Measurements from ENCODE around the gene EVI5L. TPM values are rescaled to one million over a fixed set of nuclear protein-coding genes. Genes with fewer than 3 reads are reported as not detected.

The EVI5L gene
- total and polyA plus RNA-seq, 2 of the 13 experiments (the other 11 are each of a cell fraction or from before 2014, with no cell fraction given): 1.7 to 2.4 TPM

- TF ChIP-seq ZNF441 (CRISPR knock-in tag; IDR thresholded peaks at IDR 0.05; ENCODE audit: borderline replicate concordance) (no peak), PTBP1 (IDR thresholded peaks at IDR 0.05; ENCODE audit: low read depth, low read length, poor library complexity, severe bottlenecking) (no peak), ZEB1 (IDR thresholded peaks at IDR 0.05; ENCODE audit: insufficient replicate concordance, low read depth) (no peak), MYPOP (CRISPR knock-in tag; IDR thresholded peaks at IDR 0.05) (peak; percentile 63; the same call in 1 of the 2 replicates), ZNF326 (CRISPR knock-in tag; IDR thresholded peaks at IDR 0.05; ENCODE audit: borderline replicate concordance) (no peak), MLLT10 (CRISPR knock-in tag; IDR thresholded peaks at IDR 0.05) (no peak), ZNF282 (IDR thresholded peaks at IDR 0.05; ENCODE audit: partially characterized antibody) (no peak), FOXC1 (CRISPR knock-in tag; IDR thresholded peaks at IDR 0.05; ENCODE audit: borderline replicate concordance) (no peak), PLRG1 (conservative IDR thresholded peaks at IDR 0.05) (no peak), ZNF275 (CRISPR knock-in tag; IDR thresholded peaks at IDR 0.05; ENCODE audit: borderline replicate concordance) (no peak), ZNF674 (CRISPR knock-in tag; IDR thresholded peaks at IDR 0.05; ENCODE audit: low read depth) (no peak), ADNP (CRISPR knock-in tag; IDR thresholded peaks at IDR 0.05) (peak; percentile 89), YEATS4 (CRISPR knock-in tag; IDR thresholded peaks at IDR 0.05; ENCODE audit: borderline replicate concordance) (no peak), PATZ1 (CRISPR knock-in tag; IDR thresholded peaks at IDR 0.05) (peak; percentile 93), PHF20 (CRISPR knock-in tag; IDR thresholded peaks at IDR 0.05) (no peak), ZNF781 (CRISPR knock-in tag; IDR thresholded peaks at IDR 0.05; ENCODE audit: borderline replicate concordance, not compliant biosample characterization) (no peak), KDM2A (CRISPR knock-in tag; IDR thresholded peaks at IDR 0.05; ENCODE audit: borderline replicate concordance, low read depth) (no peak)
- TF ChIP-seq, protein P1, sequence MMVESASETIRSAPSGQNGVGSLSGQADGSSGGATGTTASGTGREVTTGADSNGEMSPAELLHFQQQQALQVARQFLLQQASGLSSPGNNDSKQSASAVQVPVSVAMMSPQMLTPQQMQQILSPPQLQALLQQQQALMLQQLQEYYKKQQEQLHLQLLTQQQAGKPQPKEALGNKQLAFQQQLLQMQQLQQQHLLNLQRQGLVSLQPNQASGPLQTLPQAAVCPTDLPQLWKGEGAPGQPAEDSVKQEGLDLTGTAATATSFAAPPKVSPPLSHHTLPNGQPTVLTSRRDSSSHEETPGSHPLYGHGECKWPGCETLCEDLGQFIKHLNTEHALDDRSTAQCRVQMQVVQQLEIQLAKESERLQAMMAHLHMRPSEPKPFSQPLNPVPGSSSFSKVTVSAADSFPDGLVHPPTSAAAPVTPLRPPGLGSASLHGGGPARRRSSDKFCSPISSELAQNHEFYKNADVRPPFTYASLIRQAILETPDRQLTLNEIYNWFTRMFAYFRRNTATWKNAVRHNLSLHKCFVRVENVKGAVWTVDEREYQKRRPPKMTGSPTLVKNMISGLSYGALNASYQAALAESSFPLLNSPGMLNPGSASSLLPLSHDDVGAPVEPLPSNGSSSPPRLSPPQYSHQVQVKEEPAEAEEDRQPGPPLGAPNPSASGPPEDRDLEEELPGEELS (CRISPR knock-in tag; IDR thresholded peaks at IDR 0.05): peak; percentile 59; the same call in 1 of the 2 replicates
- TF ChIP-seq, protein P2, sequence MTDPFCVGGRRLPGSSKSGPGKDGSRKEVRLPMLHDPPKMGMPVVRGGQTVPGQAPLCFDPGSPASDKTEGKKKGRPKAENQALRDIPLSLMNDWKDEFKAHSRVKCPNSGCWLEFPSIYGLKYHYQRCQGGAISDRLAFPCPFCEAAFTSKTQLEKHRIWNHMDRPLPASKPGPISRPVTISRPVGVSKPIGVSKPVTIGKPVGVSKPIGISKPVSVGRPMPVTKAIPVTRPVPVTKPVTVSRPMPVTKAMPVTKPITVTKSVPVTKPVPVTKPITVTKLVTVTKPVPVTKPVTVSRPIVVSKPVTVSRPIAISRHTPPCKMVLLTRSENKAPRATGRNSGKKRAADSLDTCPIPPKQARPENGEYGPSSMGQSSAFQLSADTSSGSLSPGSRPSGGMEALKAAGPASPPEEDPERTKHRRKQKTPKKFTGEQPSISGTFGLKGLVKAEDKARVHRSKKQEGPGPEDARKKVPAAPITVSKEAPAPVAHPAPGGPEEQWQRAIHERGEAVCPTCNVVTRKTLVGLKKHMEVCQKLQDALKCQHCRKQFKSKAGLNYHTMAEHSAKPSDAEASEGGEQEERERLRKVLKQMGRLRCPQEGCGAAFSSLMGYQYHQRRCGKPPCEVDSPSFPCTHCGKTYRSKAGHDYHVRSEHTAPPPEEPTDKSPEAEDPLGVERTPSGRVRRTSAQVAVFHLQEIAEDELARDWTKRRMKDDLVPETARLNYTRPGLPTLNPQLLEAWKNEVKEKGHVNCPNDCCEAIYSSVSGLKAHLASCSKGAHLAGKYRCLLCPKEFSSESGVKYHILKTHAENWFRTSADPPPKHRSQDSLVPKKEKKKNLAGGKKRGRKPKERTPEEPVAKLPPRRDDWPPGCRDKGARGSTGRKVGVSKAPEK (CRISPR knock-in tag; IDR thresholded peaks at IDR 0.05; ENCODE audit: borderline replicate concordance): no peak
- TF ChIP-seq, protein P3, sequence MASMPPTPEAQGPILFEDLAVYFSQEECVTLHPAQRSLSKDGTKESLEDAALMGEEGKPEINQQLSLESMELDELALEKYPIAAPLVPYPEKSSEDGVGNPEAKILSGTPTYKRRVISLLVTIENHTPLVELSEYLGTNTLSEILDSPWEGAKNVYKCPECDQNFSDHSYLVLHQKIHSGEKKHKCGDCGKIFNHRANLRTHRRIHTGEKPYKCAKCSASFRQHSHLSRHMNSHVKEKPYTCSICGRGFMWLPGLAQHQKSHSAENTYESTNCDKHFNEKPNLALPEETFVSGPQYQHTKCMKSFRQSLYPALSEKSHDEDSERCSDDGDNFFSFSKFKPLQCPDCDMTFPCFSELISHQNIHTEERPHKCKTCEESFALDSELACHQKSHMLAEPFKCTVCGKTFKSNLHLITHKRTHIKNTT (CRISPR knock-in tag; IDR thresholded peaks at IDR 0.05): no peak
These were observed 67.3 kb downstream of the EVI5L start (continued) for GRCh38 chr19:7897292-7897691.
